ENCODE data around the gene ZBTB11. TPM values are rescaled to one million over a fixed set of nuclear protein-coding genes. Genes with fewer than 3 reads are reported as not detected.
"Not testable (repeated sequence)": the region's sequence is repeated elsewhere in the genome, so short reads cannot be mapped to it uniquely, and the experiment has no call there.

The ZBTB11 gene
- total and polyA plus RNA-seq, 5 donors from 2014 or later, result 9.0 to 75.1 (median 12.2) TPM

DNA sequence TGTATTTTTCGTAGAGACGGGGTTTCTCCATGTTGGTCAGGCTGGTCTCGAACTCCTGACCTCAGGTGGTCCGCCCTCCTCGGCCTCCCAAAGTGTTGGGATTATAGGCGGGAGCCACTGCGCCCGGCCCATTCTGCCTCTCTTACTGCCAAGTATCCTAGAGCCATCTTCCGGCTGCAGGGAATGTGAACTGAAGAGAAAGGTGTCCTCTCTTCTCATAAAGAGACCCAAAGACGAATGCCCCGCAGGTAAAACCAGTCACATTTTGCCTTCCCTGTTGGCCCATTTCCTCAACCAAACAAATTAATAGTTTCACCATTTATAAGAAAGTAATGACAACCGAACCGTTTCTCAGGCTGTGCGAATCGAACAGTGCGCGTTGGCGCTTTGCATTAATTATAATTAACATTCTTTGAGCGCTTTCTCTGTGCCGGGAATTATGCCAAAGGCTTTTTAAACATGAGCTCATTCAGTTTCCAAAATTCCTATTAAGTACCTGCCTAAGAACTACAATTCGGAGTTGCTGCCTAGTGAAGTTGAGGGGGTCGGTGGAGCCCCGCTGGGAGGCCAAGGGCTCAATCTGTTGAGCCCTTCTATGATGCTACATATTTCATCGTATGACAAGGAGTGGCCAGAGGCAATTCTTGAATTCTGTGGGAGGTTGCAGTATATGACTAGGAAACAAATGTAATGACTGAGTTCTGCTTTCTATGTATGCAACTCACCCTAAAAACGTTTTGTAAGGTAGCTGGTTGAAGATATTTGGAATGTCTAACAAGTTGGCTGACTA lies 10.4 kb upstream of the ZBTB11 start:
- Mint-ChIP-seq H3K4me1 (peaks cover 18 to 51% (median 38%) of the 10 kb centered on the region in 4 donors), H3K9me3 (no peaks in the 10 kb centered on the region)

DNA sequence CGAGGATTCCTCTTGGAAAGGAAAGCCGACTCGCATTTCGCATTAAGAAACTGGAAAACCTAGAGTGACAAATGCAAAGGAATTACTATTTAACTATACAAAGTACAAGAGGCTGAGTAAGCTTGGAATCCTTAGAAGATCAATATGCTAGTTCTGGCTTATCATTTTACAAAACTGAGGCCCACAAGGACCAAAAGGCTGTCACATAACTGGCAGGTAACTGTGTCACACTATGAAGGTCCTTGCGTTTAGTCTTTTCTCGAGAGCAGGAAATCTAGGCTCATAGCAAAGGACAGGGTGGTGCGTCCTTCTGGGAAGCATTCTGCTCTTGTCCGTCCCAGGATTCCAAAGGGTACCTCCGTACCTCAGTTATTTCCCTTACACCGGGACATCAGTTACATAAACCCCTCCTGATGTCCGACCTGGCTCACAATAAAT lies 9.0 kb upstream of the ZBTB11 start:
- no peaks in the 10 kb centered on the region for H3K27me3 ChIP-seq (ENCODE audit: control insufficient read depth, insufficient read depth, low read length)
- no peaks in the 10 kb centered on the region for H3K27me3 Mint-ChIP-seq
- no peaks in the 10 kb centered on the region for H3K9me3 Mint-ChIP-seq
- peak overlapping the region; percentile 99 to 100 (median 100) for H3K27ac Mint-ChIP-seq
- no peak for ATAC-seq (ENCODE audit: low read depth in 2 of 2)
- peaks cover 44% of the 10 kb centered on the region for H3K36me3 ChIP-seq (ENCODE audit: control insufficient read depth, insufficient read depth, low read length)
- no peaks in the 10 kb centered on the region for H3K9me3 ChIP-seq (ENCODE audit: control insufficient read depth in 2 of 2, low read length in 2 of 2)
- H3K4me1 ChIP-seq (ENCODE audit: control insufficient read depth, insufficient read depth, low read length, poor library complexity, severe bottlenecking), result peaks cover 32% of the 10 kb centered on the region
- no peak for DNase-seq
- H3K4me3 ChIP-seq (ENCODE audit: low read depth, low read length), result peak overlapping the region; percentile 98
- peaks cover 25 to 60% (median 45%) of the 10 kb centered on the region in 4 donors for H3K4me1 Mint-ChIP-seq
- H3K36me3 Mint-ChIP-seq, result peaks cover 23% of the 10 kb centered on the region
- H3K4me3 Mint-ChIP-seq, result peak overlapping the region; percentile 99 to 100 (median 100)
- peak overlapping the region; percentile 94 for H3K27ac ChIP-seq (ENCODE audit: insufficient read depth, low read length, poor library complexity, severe bottlenecking)

More for the DNA sequence above, 10.4 kb upstream of the ZBTB11 start:
- Histone ChIP-seq H3K9me3 (ENCODE audit: control insufficient read depth in 2 of 2, low read length in 2 of 2) (no peaks in the 10 kb centered on the region), H3K27me3 (ENCODE audit: control insufficient read depth, insufficient read depth, low read length) (no peaks in the 10 kb centered on the region), H3K4me1 (ENCODE audit: control insufficient read depth, insufficient read depth, low read length, poor library complexity, severe bottlenecking) (peaks cover 32% of the 10 kb centered on the region), H3K27ac (ENCODE audit: insufficient read depth, low read length, poor library complexity, severe bottlenecking) (peak overlapping the region; percentile 94), H3K4me3 (ENCODE audit: low read depth, low read length) (peak overlapping the region; percentile 98), H3K36me3 (ENCODE audit: control insufficient read depth, insufficient read depth, low read length) (peaks cover 30% of the 10 kb centered on the region)
- DNase-seq (no peak), ATAC-seq (ENCODE audit: low read depth in 2 of 2) (no peak)
- Mint-ChIP-seq H3K27me3 (no peaks in the 10 kb centered on the region), H3K27ac (peak overlapping the region; percentile 99 to 100 (median 100)), H3K36me3 (peaks cover 16% of the 10 kb centered on the region), H3K4me3 (peak overlapping the region; percentile 99 to 100 (median 100))

DNA sequence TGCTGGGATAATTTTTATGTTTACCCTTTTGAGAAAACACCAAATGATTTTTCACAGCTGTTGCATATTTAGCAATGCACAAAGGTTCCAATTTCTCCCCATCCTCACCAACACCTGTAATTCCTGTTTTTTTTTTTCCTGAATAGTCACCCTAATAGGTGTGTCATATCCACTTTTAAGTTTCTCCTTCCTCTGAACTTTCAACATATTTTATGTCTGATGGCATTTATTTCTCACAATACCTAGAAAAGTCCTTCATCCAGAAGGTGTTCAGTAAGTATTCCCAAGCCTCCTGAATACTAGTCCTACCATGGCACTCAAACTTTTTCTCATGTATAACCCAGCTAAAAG lies 8.1 kb upstream of the ZBTB11 start:
- Mint-ChIP-seq H3K27me3 (no peaks in the 10 kb centered on the region), H3K4me3 (peak overlapping the region; percentile 99 to 100 (median 100)), H3K36me3 (peaks cover 28% of the 10 kb centered on the region), H3K9me3 (no peaks in the 10 kb centered on the region), H3K27ac (peak overlapping the region; percentile 89 to 100 (median 100)), H3K4me1 (peaks cover 26 to 60% (median 43%) of the 10 kb centered on the region in 4 donors)
- peak overlapping the region; percentile 98 for H3K4me3 ChIP-seq (ENCODE audit: low read depth, low read length)
- H3K27me3 ChIP-seq (ENCODE audit: control insufficient read depth, insufficient read depth, low read length), result no peaks in the 10 kb centered on the region
- no peak for DNase-seq
- H3K27ac ChIP-seq (ENCODE audit: insufficient read depth, low read length, poor library complexity, severe bottlenecking), result peak overlapping the region; percentile 94
- H3K36me3 ChIP-seq (ENCODE audit: control insufficient read depth, insufficient read depth, low read length), result peaks cover 53% of the 10 kb centered on the region
- peaks cover 32% of the 10 kb centered on the region for H3K4me1 ChIP-seq (ENCODE audit: control insufficient read depth, insufficient read depth, low read length, poor library complexity, severe bottlenecking)
- no peaks in the 10 kb centered on the region for H3K9me3 ChIP-seq (ENCODE audit: control insufficient read depth in 2 of 2, low read length in 2 of 2)
- ATAC-seq (ENCODE audit: low read depth in 2 of 2), result no peak

GRCh38 chr3:101680466-101680865 lies 3.5 kb upstream of the ZBTB11 start:
- Histone ChIP-seq H3K27ac (ENCODE audit: insufficient read depth, low read length, poor library complexity, severe bottlenecking) (no peak overlapping the region), H3K4me3 (ENCODE audit: low read depth, low read length) (no peak overlapping the region), H3K9me3 (ENCODE audit: control insufficient read depth in 2 of 2, low read length in 2 of 2) (no peaks in the 10 kb centered on the region), H3K27me3 (ENCODE audit: control insufficient read depth, insufficient read depth, low read length) (no peaks in the 10 kb centered on the region), H3K36me3 (ENCODE audit: control insufficient read depth, insufficient read depth, low read length) (peaks cover 53% of the 10 kb centered on the region), H3K4me1 (ENCODE audit: control insufficient read depth, insufficient read depth, low read length, poor library complexity, severe bottlenecking) (peaks cover 31% of the 10 kb centered on the region)
- Mint-ChIP-seq H3K27me3 (peaks cover 6% of the 10 kb centered on the region), H3K9me3 (no peaks in the 10 kb centered on the region), H3K27ac (peak overlapping the region in 1 of 3 donors; percentile 59), H3K4me3 (peak overlapping the region in 1 of 4 donors; percentile 78), H3K36me3 (peaks cover 20% of the 10 kb centered on the region), H3K4me1 (peaks cover 19 to 55% (median 36%) of the 10 kb centered on the region in 4 donors)
- no peak for ATAC-seq (ENCODE audit: low read depth in 2 of 2)
- DNase-seq, result no peak

GRCh38 chr3:101678837-101679236 lies 1.9 kb upstream of the ZBTB11 start:
- H3K4me1 ChIP-seq (ENCODE audit: control insufficient read depth, insufficient read depth, low read length, poor library complexity, severe bottlenecking), result peaks cover 27% of the 10 kb centered on the region
- H3K9me3 Mint-ChIP-seq; H3K27ac ChIP-seq (ENCODE audit: insufficient read depth, low read length, poor library complexity, severe bottlenecking); H3K9me3 ChIP-seq (ENCODE audit: control insufficient read depth in 2 of 2, low read length in 2 of 2); H3K4me3 Mint-ChIP-seq; H3K27me3 Mint-ChIP-seq; DNase-seq; H3K27me3 ChIP-seq (ENCODE audit: control insufficient read depth, insufficient read depth, low read length); H3K4me3 ChIP-seq (ENCODE audit: low read depth, low read length); ATAC-seq (ENCODE audit: low read depth in 2 of 2); H3K27ac Mint-ChIP-seq: not testable (repeated sequence)
- H3K36me3 Mint-ChIP-seq, result peaks cover 12% of the 10 kb centered on the region
- H3K36me3 ChIP-seq (ENCODE audit: control insufficient read depth, insufficient read depth, low read length), result peaks cover 38% of the 10 kb centered on the region
- H3K4me1 Mint-ChIP-seq, result peaks cover 19 to 57% (median 33%) of the 10 kb centered on the region in 4 donors

GRCh38 chr3:101677436-101678286 lies 729 bp upstream of the ZBTB11 start:
- H3K36me3 ChIP-seq (ENCODE audit: control insufficient read depth, insufficient read depth, low read length), result peaks cover 27% of the 10 kb centered on the region
- no peaks in the 10 kb centered on the region for H3K27me3 ChIP-seq (ENCODE audit: control insufficient read depth, insufficient read depth, low read length)
- ATAC-seq (ENCODE audit: low read depth in 2 of 2), result no peak
- H3K4me3 Mint-ChIP-seq, result peak overlapping the region; percentile 95 to 100 (median 97)
- H3K4me3 ChIP-seq (ENCODE audit: low read depth, low read length), result peak overlapping the region; percentile 99
- H3K4me1 ChIP-seq (ENCODE audit: control insufficient read depth, insufficient read depth, low read length, poor library complexity, severe bottlenecking), result peaks cover 28% of the 10 kb centered on the region
- peaks cover 17% of the 10 kb centered on the region for H3K36me3 Mint-ChIP-seq
- H3K9me3 Mint-ChIP-seq, result no peaks in the 10 kb centered on the region
- peak overlapping the region; percentile 93 to 99 (median 98) for H3K27ac Mint-ChIP-seq
- peaks cover 6% of the 10 kb centered on the region for H3K27me3 Mint-ChIP-seq
- no peak for DNase-seq
- peak overlapping the region; percentile 99 for H3K27ac ChIP-seq (ENCODE audit: insufficient read depth, low read length, poor library complexity, severe bottlenecking)
- no peaks in the 10 kb centered on the region for H3K9me3 ChIP-seq (ENCODE audit: control insufficient read depth in 2 of 2, low read length in 2 of 2)
- H3K4me1 Mint-ChIP-seq, result peaks cover 25 to 60% (median 41%) of the 10 kb centered on the region in 4 donors

DNA sequence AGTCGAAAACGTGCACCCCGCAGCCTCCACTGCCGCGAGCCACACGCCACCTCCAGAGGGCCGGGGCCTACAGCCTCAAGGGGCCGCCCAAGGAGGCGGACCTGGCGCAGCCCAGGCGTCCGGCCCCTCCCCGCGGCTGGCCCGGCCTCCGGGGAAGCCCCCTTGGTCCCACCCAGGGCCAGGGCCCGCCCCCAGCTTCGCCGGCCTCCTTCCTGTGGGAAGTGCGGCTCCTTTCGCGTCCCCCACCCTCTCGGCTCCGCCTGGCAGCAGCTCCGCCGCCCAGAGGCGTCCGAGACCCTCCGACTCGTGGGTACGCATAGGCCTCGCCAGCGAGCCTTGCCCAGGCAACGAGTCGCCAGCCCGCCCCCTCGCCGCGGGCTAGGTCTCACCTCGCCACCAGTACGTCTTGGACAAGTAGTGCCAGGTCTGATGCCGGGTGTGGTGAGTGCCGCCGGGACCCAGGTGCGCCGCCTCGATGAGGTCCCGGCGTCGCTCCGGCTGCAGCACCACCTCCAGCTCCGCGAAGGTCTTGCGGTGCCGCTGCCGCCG lies 642 bp downstream of the ZBTB11 start:
- Mint-ChIP-seq H3K4me3 (peak overlapping the region; percentile 95 to 100 (median 97)), H3K27me3 (peaks cover 6% of the 10 kb centered on the region), H3K27ac (peak overlapping the region; percentile 93 to 99 (median 98)), H3K4me1 (peaks cover 28 to 62% (median 44%) of the 10 kb centered on the region in 4 donors), H3K36me3 (peaks cover 24% of the 10 kb centered on the region), H3K9me3 (no peaks in the 10 kb centered on the region)
- peak; percentile 84 to 87 for ATAC-seq (ENCODE audit: low read depth in 2 of 2)
- peak; percentile 92 to 97 (median 93) for DNase-seq
- Histone ChIP-seq H3K9me3 (ENCODE audit: control insufficient read depth in 2 of 2, low read length in 2 of 2) (no peaks in the 10 kb centered on the region), H3K4me3 (ENCODE audit: low read depth, low read length) (peak overlapping the region; percentile 99), H3K36me3 (ENCODE audit: control insufficient read depth, insufficient read depth, low read length) (peaks cover 20% of the 10 kb centered on the region), H3K4me1 (ENCODE audit: control insufficient read depth, insufficient read depth, low read length, poor library complexity, severe bottlenecking) (peaks cover 28% of the 10 kb centered on the region), H3K27ac (ENCODE audit: insufficient read depth, low read length, poor library complexity, severe bottlenecking) (peak overlapping the region; percentile 99), H3K27me3 (ENCODE audit: control insufficient read depth, insufficient read depth, low read length) (no peaks in the 10 kb centered on the region)
